ENCODE measurements around the gene TBKBP1. TPM values are rescaled to one million over a fixed set of nuclear protein-coding genes. Genes with fewer than 3 reads are reported as not detected.

Gene TBKBP1
- total RNA-seq, 2 donors from 2014 or later = 1.3 to 2.9 TPM

GRCh38 chr17:47660064-47660492 lies 33.9 kb upstream of the TBKBP1 start:
- peak overlapping the region; percentile 65 for H3K27ac ChIP-seq
- no peaks in the 10 kb centered on the region for H3K9me3 ChIP-seq
- no peaks in the 10 kb centered on the region for H3K27me3 ChIP-seq
- TF ChIP-seq CTCF (IDR thresholded peaks at IDR 0.05) = no peak
- H3K36me3 ChIP-seq = peaks cover 30% of the 10 kb centered on the region
- H3K9ac ChIP-seq (ENCODE audit: low read depth in 2 of 2, low read length in 2 of 2) = no peak overlapping the region
- DNase-seq = no peak
- intact Hi-C loops (cut with DNase I) = loop anchor here (10.0 kb wide), 1 partner anchor 145 kb away; no protein-coding TSS in a partner anchor
- no peak overlapping the region for H3K4me3 ChIP-seq
- peaks cover 6% of the 10 kb centered on the region for H3K4me1 ChIP-seq

GRCh38 chr17:47663912-47664623 lies 29.9 kb upstream of the TBKBP1 start:
- intact Hi-C loops (cut with DNase I) = loop anchor here (10.0 kb wide), 1 partner anchor 141 kb away; no protein-coding TSS in a partner anchor
- Histone ChIP-seq H3K27ac (no peak overlapping the region), H3K36me3 (peaks cover 50% of the 10 kb centered on the region), H3K9ac (ENCODE audit: low read depth in 2 of 2, low read length in 2 of 2) (no peak overlapping the region), H3K4me3 (no peak overlapping the region), H3K9me3 (no peaks in the 10 kb centered on the region), H3K27me3 (no peaks in the 10 kb centered on the region), H3K4me1 (peaks cover 6% of the 10 kb centered on the region)
- peak; percentile 67 for DNase-seq
- peak; percentile 72 for TF ChIP-seq CTCF (IDR thresholded peaks at IDR 0.05)

- TF ChIP-seq CTCF (IDR thresholded peaks at IDR 0.05) = peak; percentile 11
- H3K27ac ChIP-seq = no peak overlapping the region
- H3K36me3 ChIP-seq = peaks cover 49% of the 10 kb centered on the region
- intact Hi-C loops (cut with DNase I) = loop anchor here (10.0 kb wide), 1 partner anchor 140 kb away; no protein-coding TSS in a partner anchor
- no peaks in the 10 kb centered on the region for H3K27me3 ChIP-seq
- H3K9ac ChIP-seq (ENCODE audit: low read depth in 2 of 2, low read length in 2 of 2) = no peak overlapping the region
- H3K4me3 ChIP-seq = no peak overlapping the region
- DNase-seq = no peak
- H3K9me3 ChIP-seq = no peaks in the 10 kb centered on the region
- H3K4me1 ChIP-seq = peaks cover 3% of the 10 kb centered on the region
Measured at GRCh38 chr17:47664624-47664941, 29.4 kb upstream of the TBKBP1 start.

- Histone ChIP-seq H3K27me3 (no peaks in the 10 kb centered on the region), H3K4me3 (no peak overlapping the region), H3K9me3 (no peaks in the 10 kb centered on the region), H3K27ac (no peak overlapping the region), H3K4me1 (no peaks in the 10 kb centered on the region), H3K36me3 (peaks cover 47% of the 10 kb centered on the region), H3K9ac (ENCODE audit: low read depth in 2 of 2, low read length in 2 of 2) (no peak overlapping the region)
- no peak for TF ChIP-seq CTCF (IDR thresholded peaks at IDR 0.05)
- DNase-seq = no peak
- intact Hi-C loops (cut with DNase I) = loop anchor here (10.0 kb wide), 1 partner anchor 139 kb away; no protein-coding TSS in a partner anchor
Measured at GRCh38 chr17:47665655-47666054, 28.3 kb upstream of the TBKBP1 start.

GRCh38 chr17:47669081-47669480 lies 24.9 kb upstream of the TBKBP1 start:
- intact Hi-C loops (cut with DNase I) = loop anchor here (10.0 kb wide), 1 partner anchor 136 kb away; no protein-coding TSS in a partner anchor
- H3K36me3 ChIP-seq = peaks cover 51% of the 10 kb centered on the region
- no peak overlapping the region for H3K27ac ChIP-seq
- H3K9ac ChIP-seq (ENCODE audit: low read depth in 2 of 2, low read length in 2 of 2) = no peak overlapping the region
- H3K27me3 ChIP-seq = no peaks in the 10 kb centered on the region
- no peak for TF ChIP-seq CTCF (IDR thresholded peaks at IDR 0.05)
- H3K4me3 ChIP-seq = no peak overlapping the region
- DNase-seq = no peak
- H3K4me1 ChIP-seq = no peaks in the 10 kb centered on the region
- no peaks in the 10 kb centered on the region for H3K9me3 ChIP-seq
